K562 (cell line): ENCODE measurements around the gene CFDP1. TPM values are rescaled to one million over a fixed set of nuclear protein-coding genes. Genes with fewer than 3 reads are reported as not detected.

Experiments used
- ATF2 ChIP-seq: sonication (generic); formaldehyde crosslinking; IDR thresholded peaks from 2 replicates; pipeline ENCODE4 v1.8.1; 2022; ENCODE audit warnings: missing genetic modification reagents
- CLOCK ChIP-seq: fragments of 250-450 bp; sonication (Bioruptor Pico); IDR thresholded peaks from 2 replicates; pipeline ENCODE4 v1.4.0; 2020; ENCODE audit warnings: mild to moderate bottlenecking, moderate library complexity, borderline replicate concordance
- E4F1 ChIP-seq: fragments of 250-450 bp; sonication (Bioruptor Pico); IDR thresholded peaks from 2 replicates; pipeline ENCODE4 v1.5.0; 2021; ENCODE audit warnings: mild to moderate bottlenecking, borderline replicate concordance
- GTF2B ChIP-seq: IDR thresholded peaks from 2 replicates; pipeline ENCODE4 v1.6.1; 2011; ENCODE audit not compliant: insufficient read length; ENCODE audit errors: extremely low read depth
- MYNN ChIP-seq, 2 experiments: sonication (generic); formaldehyde crosslinking in 1 of 2; IDR thresholded peaks; 2 replicates each; pipeline versions ENCODE4 v1.5.0 to v1.6.1; 2016 to 2020; ENCODE audit warnings: antibody characterized with exemption in 1 of 2, missing genetic modification reagents in 1 of 2
- ZNF277 ChIP-seq: fragments of 250-450 bp; sonication (Bioruptor Pico); IDR thresholded peaks from 2 replicates; pipeline ENCODE4 v1.8.0; 2022; ENCODE audit warnings: inconsistent platforms, mild to moderate bottlenecking, moderate library complexity, borderline replicate concordance
- polyA plus RNA-seq, 8 experiments: library from polyadenylated mRNA; depleted of rRNA in 4 of 8; stranded (reverse) in 5 of 8; unstranded in 3 of 8; fragments of >200 nt; fragmentation: Nextera tagmentation in 2 of 8; fragmentation: Illumina TruSeq in 1 of 8; extraction: Ambion mirVana in 2 of 8; extraction: Trizol in 1 of 8; gene quantifications; 2 replicates each; pipeline versions ENCODE4 v1.2.1 to v1.2.3, GENCODE V29; 2011 to 2014; ENCODE audit warnings: inconsistent platforms in 1 of 8, missing spikeins in 1 of 8
- total RNA-seq, 7 experiments: library from RNA; depleted of rRNA in 6 of 7; stranded (reverse); fragments of >200 nt in 6 of 7; fragmentation: Illumina TruSeq in 2 of 7; extraction: Trizol in 2 of 7; gene quantifications; 2 replicates each; pipeline versions ENCODE4 v1.2.1 to v1.2.3, GENCODE V29; 2011 to 2021; ENCODE audit warnings: low replicate concordance in 1 of 7

Gene CFDP1
- total and polyA plus RNA-seq, 9 of the 15 experiments (the other 6 are each of a cell fraction or from before 2014, with no cell fraction given) = 31.5 to 78.4 (median 61.7) TPM

GRCh38 chr16:75478480-75479345 is 45.4 kb upstream of the CFDP1 start (continued):
- no peak for TF ChIP-seq E4F1
- no peak for TF ChIP-seq CLOCK (CRISPR knock-in tag)
- TF ChIP-seq MYNN (IDR thresholded peaks at IDR 0.05) = no peak
- no peak for TF ChIP-seq MYNN (CRISPR knock-in tag; IDR thresholded peaks at IDR 0.05)
- TF ChIP-seq ZNF277 (CRISPR knock-in tag) = no peak
- TF ChIP-seq ATF2 (CRISPR knock-in tag) = no peak
- no peak for TF ChIP-seq GTF2B
